ENCODE data around the gene DST.

The DST gene

GRCh38 chr6:56527934-56528333, 114.8 kb downstream of the DST start:
- Histone ChIP-seq H3K27me3 (no peaks in the 10 kb centered on the region), H3K4me1 (no peaks in the 10 kb centered on the region), H3K9me3 (no peaks in the 10 kb centered on the region), H3K4me3 (ENCODE audit: low read depth, low read length) (no peak overlapping the region), H3K36me3 (peaks cover 40% of the 10 kb centered on the region)
- DNase-seq: no peak
- TF ChIP-seq CTCF (IDR thresholded peaks at IDR 0.05; ENCODE audit: low read depth, low read length): no peak

GRCh38 chr6:56526860-56527544, 115.7 kb downstream of the DST start:
- Histone ChIP-seq H3K4me1 (peaks cover 2% of the 10 kb centered on the region; the same call in 1 of the 2 replicates), H3K9me3 (no peaks in the 10 kb centered on the region), H3K27me3 (no peaks in the 10 kb centered on the region), H3K4me3 (ENCODE audit: low read depth, low read length) (no peak overlapping the region), H3K36me3 (peaks cover 34% of the 10 kb centered on the region)
- no peak for TF ChIP-seq CTCF (IDR thresholded peaks at IDR 0.05; ENCODE audit: low read depth, low read length)
- no peak for DNase-seq

GRCh38 chr6:56525974-56526789, 116.5 kb downstream of the DST start:
- TF ChIP-seq CTCF (IDR thresholded peaks at IDR 0.05; ENCODE audit: low read depth, low read length): no peak
- no peaks in the 10 kb centered on the region for H3K9me3 ChIP-seq
- no peak overlapping the region for H3K4me3 ChIP-seq (ENCODE audit: low read depth, low read length)
- no peaks in the 10 kb centered on the region for H3K27me3 ChIP-seq
- peaks cover 5% of the 10 kb centered on the region; the same call in 1 of the 2 replicates for H3K4me1 ChIP-seq
- H3K36me3 ChIP-seq: peaks cover 29% of the 10 kb centered on the region
- DNase-seq: no peak

GRCh38 chr6:56524891-56525703, 117.6 kb downstream of the DST start:
- H3K4me3 ChIP-seq (ENCODE audit: low read depth, low read length): no peak overlapping the region
- DNase-seq: no peak
- H3K4me1 ChIP-seq: peaks cover 5% of the 10 kb centered on the region; the same call in 1 of the 2 replicates
- no peaks in the 10 kb centered on the region for H3K27me3 ChIP-seq
- H3K36me3 ChIP-seq: peaks cover 28% of the 10 kb centered on the region
- no peaks in the 10 kb centered on the region for H3K9me3 ChIP-seq
- no peak for TF ChIP-seq CTCF (IDR thresholded peaks at IDR 0.05; ENCODE audit: low read depth, low read length)

- peaks cover 5% of the 10 kb centered on the region for H3K4me1 ChIP-seq
- no peaks in the 10 kb centered on the region for H3K9me3 ChIP-seq
- no peak for DNase-seq
- no peaks in the 10 kb centered on the region for H3K27me3 ChIP-seq
- TF ChIP-seq CTCF (IDR thresholded peaks at IDR 0.05; ENCODE audit: low read depth, low read length): no peak
- peaks cover 12% of the 10 kb centered on the region for H3K36me3 ChIP-seq
- H3K4me3 ChIP-seq (ENCODE audit: low read depth, low read length): no peak overlapping the region
Observed at GRCh38 chr6:56522495-56523270, 120.0 kb downstream of the DST start.
